Skin epidermis (tissue), 12 donors: ENCODE data around the gene CDH23.

Experiments used
- H3K27ac ChIP-seq, 21 experiments: fragments of 200-600 bp; sonication (generic) in 11 of 21; one replicate each; pipeline ENCODE4 v1.5.0; 2020; ENCODE audit warnings: mild to moderate bottlenecking in 3 of 21, inconsistent platforms in 2 of 21, moderate library complexity in 2 of 21
- H3K4me3 ChIP-seq, 7 experiments: fragments of 200-600 bp; sonication (generic) in 2 of 7; one replicate each; pipeline ENCODE4 v1.5.0; 2020; ENCODE audit warnings: inconsistent platforms in 2 of 7, mild to moderate bottlenecking in 2 of 7, moderate library complexity in 1 of 7

CDH23 gene

DNA sequence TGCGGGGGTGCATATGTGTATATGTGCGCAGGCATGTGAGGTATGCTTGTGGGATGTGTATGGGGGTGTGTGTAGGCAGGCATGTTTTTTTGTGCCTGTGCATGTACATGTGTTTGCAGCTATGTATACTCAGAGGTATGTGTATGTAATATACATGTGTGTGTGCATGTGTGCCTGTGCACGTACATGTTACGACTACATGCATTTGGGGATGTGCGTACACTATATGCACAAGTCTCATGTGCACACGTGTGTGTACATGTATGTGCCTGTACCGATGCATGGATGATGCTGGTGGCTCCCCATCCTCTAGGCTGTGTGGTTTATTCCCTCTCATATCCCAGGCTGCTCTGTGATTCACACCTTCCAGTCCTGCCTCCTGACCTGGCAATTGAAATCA lies 253.7 kb downstream of the CDH23 start:
- Histone ChIP-seq H3K4me3 (no peak overlapping the region), H3K27ac (no peak overlapping the region)

DNA sequence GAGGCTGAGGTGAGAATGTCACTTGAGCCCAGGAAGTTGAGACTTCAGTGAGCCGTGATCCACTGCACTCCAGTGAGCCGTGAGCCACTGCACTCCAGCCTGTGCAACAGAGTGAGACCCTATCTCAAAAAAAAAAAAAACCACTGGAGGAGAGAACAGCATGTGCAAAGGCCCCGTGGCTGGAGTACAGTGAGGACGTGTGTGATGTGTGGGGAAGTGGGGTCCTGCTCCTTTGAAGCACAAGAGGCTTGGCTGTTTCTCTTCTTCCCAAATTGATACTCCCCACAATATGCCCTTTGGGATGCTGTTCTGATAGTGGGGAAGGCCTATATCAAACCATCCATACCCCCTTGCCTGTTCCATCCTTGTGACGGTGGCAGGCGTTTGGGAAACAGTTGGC lies 254.7 kb downstream of the CDH23 start:
- no peak overlapping the region for H3K4me3 ChIP-seq
- H3K27ac ChIP-seq: no peak overlapping the region

DNA sequence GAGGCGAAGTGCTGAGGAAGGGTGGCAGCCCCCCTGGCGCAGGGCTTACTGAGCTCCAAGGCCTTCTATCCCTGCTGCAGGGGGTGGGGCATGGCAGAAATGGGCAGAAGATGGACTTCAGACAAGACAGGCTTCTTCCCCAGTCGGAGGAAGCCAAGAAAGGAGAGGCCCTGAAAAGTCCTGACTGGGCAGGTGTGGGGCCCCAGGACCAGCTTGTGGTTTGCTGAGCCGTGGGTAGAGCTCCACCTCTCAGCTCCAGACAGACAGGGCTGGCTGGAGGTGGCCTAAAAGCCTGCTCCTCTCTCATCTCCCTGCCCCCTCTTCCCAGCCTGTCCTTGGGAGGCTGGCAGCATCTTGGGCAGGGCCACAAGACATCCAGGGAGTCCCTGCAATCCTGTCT lies 255.2 kb downstream of the CDH23 start:
- Histone ChIP-seq H3K27ac (no peak overlapping the region), H3K4me3 (no peak overlapping the region)

DNA sequence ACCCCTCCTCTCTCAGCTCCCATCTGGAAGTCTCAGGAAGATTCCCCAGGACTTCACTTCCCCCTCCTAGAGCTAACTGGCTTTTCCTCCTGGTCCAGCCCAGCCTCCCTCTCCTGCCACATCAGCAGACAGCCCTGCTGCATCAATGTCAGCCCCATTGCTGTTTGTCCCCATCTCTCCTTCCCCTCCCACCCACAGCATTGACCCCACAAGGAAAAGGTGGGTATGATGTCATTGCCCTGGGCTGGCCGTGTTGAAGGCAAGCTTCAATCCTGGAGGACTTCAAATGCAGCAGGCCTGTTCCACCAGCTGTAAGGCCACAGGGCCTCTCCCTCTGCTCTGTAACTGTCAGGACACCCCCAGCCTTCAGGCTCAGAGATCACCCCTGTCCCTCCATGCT lies 256.3 kb downstream of the CDH23 start:
- H3K4me3 ChIP-seq: no peak overlapping the region
- no peak overlapping the region for H3K27ac ChIP-seq

DNA sequence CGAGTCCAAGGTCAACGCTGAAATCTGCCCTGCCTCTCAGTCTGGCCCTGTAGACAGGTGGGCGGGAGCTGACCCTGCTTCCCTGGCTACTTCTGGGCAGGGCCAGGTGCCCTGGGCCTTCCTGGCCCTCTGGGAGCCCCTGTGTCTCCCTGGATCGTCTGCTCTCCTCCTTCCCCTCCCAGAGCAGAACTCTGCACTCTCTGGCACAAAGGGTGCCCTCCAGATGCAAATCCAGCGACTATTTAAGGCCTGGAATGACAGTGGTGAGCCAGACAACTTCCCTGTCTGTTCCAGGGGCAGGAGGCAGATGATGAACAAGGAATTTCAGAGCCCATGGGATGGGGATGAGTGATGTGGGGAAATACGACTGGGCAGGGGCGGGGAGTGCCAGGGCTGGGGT lies 259.5 kb downstream of the CDH23 start:
- H3K27ac ChIP-seq: no peak overlapping the region

DNA sequence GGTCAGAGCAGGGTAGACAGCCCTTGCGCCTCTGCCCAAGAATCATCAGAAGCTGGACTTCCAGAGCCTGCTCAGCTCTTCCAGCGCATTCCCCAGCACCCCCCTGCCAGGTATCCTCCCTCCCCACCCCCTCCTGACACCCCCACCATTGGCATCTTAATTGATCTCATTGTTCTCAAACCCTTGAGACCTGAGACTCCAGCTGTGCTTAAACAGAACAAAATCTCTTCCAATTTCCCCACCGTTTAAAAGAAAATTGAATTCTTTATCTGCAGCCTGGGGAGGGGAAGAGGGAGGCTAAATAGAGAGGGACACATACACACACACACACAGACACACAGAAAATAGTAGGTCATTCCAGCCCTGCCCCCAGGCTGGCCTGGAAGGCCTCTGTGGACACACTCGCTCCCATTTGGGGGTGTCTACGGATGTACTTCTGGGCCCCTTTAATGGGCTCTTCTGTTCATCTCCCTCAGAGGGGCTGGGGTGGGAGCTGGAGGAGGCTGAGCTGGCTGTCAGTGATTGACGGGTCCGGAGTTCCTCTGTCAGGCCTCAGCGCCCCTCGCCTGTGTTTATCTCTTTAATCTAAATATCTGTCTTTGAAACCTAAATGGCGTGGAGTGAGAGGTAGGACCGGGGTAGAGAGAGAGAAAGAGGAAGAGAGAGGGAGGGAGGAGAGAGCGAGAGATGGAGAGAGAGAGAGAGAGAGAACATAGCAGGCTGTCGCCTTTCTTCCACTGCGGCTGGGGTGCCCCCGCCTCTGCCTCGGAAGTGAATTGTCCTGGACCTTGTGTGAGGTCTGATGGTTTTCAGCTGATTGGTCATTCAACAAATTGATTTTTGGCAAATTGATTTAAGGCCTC lies 261.1 kb downstream of the CDH23 start:
- H3K4me3 ChIP-seq: no peak overlapping the region
- H3K27ac ChIP-seq: no peak overlapping the region

More for the DNA sequence above, 259.5 kb downstream of the CDH23 start:
- no peak overlapping the region for H3K4me3 ChIP-seq

DNA sequence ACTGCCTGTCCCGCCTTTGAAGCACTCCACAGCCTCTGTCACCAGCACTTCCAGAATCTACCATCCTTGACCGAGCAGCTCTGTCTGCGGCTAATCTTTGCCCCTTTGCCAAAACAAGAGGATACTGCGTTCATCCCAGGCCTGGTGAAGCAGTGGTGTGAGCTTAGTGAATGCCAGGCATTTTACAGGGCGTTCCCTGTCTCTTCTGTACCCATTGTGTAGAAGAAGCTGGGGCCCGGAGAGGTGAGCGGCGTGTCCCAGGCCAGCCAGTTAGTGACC lies 261.7 kb downstream of the CDH23 start:
- Histone ChIP-seq H3K27ac (no peak overlapping the region), H3K4me3 (no peak overlapping the region)

DNA sequence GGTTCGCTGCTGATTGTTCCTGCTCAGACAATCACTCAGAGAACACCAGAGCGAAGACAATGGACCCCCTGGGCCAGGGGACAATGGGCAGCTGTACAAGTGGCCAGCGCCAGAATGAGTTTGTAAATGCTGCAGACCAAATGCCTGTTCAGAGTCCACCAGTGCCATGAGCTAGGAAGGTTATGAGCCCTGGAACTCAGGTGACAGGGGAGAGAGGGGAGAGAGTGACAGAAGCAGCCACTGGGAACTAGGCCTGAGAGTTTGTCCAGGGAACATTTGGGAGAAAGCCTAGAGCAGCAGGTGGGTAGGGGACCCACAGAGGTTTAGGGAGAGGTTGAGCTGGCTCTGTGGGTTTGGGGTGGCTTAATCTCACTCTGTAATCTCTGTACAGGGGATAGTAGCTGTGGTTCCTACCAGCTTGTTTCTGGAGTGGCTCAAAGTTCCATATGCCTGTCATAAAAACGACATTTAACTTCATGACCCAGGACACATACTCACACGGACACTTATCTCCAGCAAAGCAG lies 262.5 kb downstream of the CDH23 start:
- no peak overlapping the region for H3K4me3 ChIP-seq
- no peak overlapping the region for H3K27ac ChIP-seq

DNA sequence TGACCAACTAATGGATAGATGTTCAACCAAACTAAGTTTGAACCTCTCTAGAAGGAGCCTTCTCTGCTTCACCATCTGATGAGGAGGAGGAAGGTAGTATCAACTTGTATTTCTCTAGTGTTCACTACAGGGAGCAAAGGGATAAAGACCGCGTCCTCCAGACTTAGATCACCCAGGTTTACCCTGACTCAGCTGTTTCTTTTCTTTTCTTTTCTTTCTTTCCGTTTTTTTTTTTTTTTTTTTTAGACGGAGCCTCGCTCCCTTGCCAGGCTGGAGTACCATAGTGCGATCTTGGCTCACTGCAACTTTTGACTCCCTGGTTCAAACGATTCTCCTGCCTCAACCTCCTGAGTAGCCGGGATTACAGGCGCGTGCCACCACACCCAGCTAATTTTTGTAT lies 263.0 kb downstream of the CDH23 start:
- no peak overlapping the region for H3K4me3 ChIP-seq
- H3K27ac ChIP-seq: no peak overlapping the region

DNA sequence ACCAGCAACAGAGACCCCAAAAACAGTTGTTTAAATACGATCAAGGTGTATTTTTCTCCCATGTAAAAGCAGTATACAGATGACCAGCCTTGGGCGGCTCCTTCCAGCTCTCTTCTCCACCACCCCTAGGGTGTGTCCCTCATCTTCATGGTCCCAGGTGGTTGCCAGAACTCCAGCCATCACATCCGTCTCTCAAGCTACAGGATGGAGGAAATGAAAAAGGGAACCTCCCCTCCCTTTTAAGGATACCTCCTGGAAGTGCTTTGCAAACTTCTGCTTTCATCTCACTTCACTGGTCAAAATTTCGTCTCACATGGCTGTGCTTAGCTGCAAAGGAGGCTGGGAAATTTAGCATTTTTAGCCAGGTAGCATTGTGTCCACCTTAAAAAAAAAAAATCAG lies 263.6 kb downstream of the CDH23 start:
- H3K27ac ChIP-seq: no peak overlapping the region

DNA sequence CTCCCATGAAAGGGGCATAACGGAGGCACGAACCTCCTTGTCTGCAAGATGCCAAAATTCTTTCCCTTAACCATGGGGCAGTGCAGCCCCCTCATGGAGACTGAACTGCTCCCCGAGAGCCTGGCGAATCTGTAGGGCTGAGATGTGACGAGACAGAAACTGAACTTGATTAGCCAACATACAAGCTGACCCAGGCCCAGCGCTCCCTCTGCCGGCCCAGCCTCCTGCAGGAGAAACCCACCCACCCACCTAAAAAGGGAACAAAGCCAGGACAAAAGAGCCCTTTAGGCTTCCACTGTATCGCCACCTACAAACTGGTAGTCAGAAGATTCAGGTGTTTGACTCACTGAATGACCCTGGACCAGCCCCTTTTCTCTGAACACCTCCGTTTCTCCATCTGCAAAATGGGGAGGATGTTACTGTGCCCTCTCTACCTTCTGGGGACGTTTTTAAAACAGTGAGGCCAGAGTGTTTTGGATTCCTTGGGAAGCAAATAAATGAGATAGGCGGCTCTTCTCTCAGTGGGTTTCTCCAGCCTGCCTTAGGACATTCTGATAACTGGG lies 264.4 kb downstream of the CDH23 start:
- no peak overlapping the region for H3K4me3 ChIP-seq
- H3K27ac ChIP-seq: no peak overlapping the region

More for the DNA sequence above, 263.6 kb downstream of the CDH23 start:
- H3K4me3 ChIP-seq: no peak overlapping the region

DNA sequence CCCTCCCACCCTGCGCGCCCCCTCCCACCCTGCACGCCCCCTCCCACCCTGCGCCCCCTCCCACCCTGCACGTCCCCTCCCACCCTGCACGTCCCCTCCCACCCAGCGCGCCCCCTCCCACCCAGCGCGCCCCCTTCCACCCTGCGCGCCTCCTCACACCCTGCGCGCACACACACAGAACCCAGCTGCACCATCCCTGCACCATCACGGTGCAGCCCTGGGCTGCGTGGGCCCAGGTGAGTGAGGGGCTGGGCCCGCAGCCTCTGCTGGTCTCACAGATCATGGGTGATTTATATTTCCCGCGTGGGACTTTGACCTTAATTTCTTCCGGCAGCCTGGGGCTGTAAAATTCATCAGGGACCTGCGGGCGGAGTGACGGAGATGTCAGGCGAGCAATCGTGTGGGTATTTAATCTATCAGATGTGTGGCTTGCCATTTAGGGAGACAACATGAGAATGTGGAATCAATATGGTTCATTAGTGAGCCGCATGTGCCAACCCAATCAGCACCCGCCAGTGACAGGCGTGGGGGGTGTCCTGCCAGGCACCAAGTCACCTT lies 265.1 kb downstream of the CDH23 start:
- H3K4me3 ChIP-seq: no peak overlapping the region
- no peak overlapping the region for H3K27ac ChIP-seq

DNA sequence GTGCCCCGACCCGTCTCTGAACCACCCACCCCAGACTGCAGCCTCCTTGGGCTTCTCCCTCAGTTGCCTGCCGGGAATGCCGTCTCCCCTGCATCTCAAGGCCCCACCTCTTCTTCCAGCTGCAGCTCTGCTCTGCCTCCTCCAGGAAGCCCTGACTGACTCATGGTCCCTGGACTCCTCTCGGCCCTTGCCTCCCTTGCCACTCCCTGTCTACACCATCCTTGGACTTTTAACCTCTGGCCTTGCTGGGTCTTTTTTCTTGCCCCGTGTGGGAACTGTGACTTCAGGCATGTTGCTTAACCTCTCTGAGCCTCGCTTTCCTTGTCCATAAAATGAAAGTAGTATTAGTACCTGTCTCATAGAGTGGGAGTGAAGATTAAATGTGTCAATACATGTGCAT lies 266.6 kb downstream of the CDH23 start:
- no peak overlapping the region for H3K27ac ChIP-seq
- H3K4me3 ChIP-seq: no peak overlapping the region

DNA sequence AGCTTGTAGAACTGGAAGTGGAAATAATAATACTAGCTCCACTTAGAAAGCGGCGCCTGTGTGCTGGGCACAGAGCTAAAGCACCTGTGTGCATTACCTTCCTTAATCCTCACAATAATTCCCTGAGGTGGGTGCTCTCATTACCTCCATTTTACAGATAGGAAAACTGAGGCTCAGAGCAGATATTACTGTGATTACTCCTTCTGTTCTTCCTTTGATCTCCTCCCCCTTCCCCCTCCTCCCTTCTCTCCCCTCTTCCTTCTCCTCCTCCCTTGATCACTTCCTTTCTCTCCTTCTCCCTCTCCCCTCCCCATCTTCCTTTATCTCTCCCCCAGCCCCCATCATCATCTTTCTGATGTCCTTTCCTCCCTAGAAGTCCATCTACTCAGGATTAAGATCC lies 267.9 kb downstream of the CDH23 start:
- no peak overlapping the region for H3K27ac ChIP-seq
- H3K4me3 ChIP-seq: no peak overlapping the region

DNA sequence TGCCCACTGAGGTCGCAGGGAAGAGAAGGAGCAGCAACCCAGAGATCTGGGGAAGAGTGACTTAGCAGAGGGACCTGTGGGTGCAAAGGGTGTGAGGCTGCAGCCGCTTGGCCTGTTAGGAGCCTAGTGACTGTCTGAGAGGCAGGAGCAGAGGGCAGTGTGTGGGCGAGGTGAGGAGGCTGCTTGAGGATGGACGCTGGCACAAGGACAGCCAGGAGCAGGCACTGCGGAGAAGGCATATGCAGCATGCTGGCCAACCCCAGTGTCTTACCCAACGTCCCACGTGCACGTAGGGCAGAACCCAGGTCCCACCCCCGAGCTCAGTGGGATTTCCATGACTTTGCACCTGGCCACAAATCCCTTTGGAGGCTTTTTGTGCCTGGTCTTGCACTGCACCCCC lies 268.7 kb downstream of the CDH23 start:
- no peak overlapping the region for H3K27ac ChIP-seq
- H3K4me3 ChIP-seq: no peak overlapping the region

DNA sequence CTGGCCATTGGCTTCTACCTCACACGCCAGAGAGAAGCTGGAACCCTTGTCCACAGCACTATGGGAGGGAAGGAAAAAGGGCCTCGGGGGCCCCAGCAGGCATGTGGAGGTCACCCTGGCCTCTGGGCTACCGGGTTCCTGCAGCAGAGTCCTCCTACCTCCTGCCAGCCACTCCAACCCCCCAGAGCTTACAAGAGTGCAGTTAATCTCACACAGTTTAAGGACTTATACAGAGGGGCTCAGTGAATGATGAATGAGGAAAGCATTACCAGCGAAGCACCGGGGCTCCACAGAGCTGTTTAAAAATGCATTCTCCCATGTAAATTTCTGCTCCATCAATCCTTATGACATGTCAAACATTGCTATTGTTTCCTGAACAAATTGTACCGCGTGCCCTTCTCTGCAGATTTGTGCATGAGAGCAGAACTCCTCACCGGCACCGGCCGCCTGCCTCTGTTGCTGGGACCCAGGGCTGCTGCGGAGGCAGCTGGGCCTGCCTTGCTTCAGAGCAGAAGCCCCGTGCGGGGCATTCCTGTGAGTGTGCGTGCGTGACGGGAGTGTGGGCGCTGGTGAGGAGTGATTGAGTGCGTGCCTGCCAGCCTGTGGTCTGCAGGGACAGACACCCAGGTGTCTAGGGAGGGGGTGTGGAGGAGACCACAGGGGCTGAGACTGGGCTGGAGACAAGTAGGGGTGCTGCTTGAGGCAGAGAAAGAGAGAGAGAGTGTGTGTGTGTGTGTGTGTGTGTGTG lies 270.1 kb downstream of the CDH23 start:
- Histone ChIP-seq H3K4me3 (no peak overlapping the region), H3K27ac (peak overlapping the region in 1 of 21 experiments; percentile 16)

DNA sequence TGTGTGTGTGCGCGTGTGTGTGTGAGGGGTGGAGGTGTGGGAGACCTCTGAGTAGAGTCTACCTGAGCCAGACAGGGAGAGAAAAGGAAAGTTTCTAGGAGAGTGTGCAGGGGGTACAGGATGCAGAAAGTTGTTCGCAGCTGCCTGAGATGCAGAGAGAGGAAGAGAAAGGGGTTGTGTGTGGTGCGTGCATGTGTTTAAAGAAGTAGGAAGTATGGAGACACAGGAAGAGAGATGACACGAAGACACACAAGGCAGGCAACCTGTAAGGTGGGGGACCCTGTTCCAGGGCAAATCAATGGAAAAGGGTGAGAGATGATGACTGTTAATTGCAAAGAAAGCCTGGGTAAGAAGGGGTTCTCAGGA lies 270.6 kb downstream of the CDH23 start:
- Histone ChIP-seq H3K4me3 (no peak overlapping the region), H3K27ac (peak overlapping the region in 1 of 21 experiments; percentile 16)

DNA sequence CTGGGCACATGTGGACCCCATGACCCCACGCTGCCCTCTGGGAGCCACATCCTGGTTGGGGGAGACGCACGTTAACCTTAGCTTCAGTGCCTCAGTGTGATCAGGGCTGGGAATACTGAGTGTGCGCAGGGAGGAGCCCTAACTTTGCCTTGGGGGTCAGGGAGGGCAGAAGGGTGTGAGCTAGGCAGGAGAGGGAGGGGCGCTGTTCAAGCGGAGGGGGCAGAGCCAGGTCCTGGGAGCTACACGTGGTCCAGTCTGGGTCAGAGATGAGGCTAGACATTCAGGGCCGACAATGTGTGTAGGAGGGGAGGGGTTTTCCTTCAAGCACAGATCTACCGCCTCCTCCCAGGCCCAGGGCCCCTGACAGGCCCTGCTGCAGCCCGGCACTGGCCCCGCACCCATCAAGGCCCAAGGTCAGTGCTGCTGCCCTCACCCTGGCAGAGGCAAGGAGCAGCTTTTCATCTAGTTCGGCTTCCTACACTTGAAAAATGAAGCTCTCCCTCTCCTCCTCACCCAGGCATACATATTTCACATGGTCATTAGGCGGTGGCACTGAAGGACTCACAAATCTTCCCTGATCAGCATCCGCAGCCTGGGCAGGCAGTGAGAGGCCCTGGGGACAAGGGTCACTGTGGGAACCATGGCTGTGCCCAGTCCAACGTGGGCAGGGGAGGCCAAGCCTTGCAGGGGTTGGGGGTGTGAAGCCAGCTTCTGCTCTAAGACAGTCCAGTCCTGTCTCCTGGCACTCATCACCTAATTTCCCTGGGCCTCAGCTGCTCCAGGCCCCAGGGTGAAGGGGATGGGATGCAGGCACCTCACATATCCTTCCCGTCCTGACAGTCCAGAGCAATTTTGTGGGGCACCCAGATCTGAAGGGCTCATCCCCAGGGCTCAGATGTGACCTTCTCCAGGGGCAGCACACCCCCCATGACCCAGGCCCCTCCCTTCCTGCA lies 275.6 kb downstream of the CDH23 start:
- no peak overlapping the region for H3K4me3 ChIP-seq
- H3K27ac ChIP-seq: no peak overlapping the region

DNA sequence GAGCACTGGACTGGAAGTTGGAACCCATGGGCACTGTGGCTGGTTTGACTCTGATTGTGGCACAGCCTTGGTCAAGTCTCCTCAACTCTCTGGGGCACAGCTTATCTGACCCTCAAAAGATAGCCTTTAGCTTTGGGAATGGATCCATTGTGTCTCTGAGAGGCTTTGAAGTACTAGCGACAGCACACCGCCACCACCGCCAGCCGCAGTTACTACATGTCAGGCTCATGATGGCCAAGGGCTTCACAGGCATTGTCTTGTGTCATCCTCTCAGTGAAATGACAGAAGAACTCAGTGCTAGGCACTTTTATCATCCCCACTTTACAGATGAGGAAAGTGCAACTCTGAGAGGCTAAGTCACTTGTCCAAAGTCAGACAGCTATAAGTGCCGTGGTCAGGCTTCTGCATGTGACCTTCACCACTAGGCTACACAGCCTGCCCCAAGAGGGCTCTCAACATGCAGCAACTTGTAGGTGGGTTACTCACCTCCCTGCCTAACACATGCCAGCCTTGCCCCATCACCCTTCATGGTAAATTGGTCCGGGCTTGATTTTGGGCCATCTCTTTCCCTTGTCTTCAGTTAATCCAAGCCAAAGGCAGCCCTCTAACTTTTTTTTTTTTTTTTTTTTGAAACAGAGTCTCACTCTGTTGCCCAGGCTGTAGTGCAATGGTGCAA lies 278.7 kb downstream of the CDH23 start:
- Histone ChIP-seq H3K27ac (no peak overlapping the region), H3K4me3 (no peak overlapping the region)
